Measurements from ENCODE around the gene ADORA2A.

ADORA2A gene

DNA sequence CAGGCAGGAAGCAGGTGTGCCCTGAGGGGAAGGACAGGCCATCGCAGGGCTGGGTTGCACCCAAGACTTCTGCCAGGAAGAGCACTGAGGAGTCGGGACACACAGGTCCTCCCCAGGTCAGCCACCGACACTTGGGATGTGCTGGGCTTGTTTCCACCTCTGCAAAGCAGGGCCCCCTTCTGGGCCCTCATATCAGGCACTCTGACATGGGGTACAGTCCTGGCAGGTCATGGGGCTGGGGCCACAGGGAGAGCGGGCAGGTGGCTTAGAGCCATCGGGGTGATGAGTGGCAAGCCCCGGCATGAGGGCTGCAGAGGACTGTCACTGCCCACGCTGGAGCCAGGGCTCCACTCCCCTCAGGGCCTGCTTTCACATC is 7.9 kb upstream of the ADORA2A start:
- DNase-seq = no peak

DNA sequence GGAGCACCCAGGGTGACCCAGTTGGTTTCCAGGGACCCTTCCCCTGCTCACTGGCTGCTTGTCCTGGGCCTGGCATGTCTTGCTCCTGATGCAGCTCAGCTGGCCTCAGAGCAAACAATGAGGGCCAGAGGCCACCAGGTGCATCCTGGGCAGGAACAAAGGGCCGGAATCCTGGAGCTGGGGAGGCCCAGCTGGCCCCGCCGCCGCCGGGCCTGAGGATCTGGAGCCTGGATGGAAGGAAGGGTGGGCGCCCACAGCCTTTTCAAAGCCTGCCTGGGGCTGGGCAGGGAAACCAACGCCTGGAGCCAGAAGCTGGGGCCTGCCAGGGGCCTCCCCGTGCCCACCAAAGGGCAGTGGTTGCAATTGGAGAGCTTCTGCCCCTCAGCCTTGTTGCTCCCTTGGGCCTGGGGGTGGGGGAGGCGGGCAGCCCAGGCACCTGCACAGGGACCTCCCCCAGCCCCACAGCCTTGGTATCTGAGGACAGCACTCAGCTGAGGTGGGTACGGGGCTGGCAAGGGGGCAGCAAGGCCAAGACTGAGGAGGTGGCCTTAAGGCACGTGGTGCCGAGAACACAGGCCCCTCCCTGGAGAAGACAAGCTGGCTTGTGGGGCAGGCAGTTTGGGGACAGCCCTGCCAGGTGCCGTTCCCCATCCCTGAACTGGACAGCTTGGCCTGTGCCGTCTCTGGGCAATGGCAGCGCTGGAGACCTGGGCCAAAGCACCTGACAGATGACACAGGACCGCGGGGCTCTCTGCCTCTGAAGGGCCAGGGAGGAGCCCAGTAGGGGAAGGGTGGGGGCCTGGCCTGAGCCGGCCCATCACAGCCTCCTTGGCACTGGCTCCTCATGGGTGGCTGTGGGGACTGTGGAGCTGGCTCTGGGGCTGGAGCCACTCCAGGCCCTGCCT is 7.1 kb upstream of the ADORA2A start:
- DNase-seq = no peak

DNA sequence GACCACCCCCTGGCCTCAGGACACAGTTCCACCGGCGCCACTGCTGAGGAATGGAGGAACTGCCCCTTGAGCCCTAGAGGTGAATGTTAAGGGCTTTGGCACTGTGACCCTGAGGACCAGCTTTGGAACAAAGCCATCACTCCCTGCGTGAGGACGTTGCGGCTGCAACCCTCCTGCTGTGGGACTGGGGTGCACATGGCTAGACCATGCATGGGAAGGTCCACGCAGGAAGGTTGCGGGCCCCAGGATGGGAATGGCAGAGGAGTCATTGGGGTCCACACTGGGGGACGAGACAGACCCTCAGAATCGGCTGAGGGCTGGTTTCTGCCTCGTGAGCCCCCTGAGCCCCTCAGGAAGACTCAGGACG is 6.4 kb upstream of the ADORA2A start:
- no peak for DNase-seq

DNA sequence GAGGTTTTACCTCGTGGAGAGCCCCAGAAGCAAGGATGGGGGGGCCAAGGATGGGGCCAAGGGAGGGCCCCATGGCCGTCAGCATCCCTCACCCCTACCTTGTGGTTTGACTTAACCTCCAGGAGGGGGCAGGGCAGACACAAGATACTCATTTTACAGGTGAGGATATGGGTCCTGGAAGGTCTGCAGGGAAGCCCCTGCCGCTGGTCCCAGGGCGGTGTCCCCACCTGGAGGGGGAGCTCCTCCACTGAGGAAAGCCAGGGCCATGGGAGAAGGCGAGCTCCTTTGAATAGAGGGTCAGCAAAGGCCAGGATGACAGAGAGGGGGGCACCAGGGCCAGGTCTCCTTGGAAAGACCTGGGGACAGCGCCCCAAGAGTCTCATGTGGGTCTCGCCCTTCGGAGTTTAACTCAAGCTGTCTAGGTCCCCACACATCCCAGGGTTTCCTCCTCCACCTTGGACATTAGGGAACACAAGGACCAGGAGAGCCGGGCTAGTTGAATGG is 5.9 kb upstream of the ADORA2A start:
- no peak for DNase-seq

DNA sequence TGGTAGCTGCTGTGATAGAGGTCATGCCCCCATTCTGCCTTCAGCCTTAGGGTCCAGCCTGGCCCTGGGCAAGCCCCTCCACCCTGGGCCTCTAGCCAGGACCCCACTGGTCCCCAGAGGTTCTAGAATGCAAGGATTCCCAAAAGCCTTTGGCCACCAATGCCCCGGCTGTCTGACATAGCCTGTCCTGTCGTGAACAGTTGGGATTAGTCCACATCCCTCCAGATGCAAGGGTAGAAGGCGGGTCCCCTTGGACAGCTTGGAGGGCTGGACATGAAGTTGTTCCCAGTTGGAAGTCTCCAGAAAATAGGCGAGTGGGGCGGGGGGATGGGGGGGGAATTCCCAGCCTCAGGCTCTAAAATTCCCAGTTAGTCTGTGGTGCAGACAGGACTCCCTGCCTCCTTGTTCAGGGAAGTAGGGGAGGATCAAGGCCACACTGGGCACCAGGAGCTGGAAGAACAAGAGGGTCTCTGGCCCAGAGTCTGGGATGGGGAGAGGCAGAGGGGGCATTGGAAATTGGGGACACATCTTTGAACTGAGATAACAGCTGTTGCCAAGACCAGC is 5.2 kb upstream of the ADORA2A start:
- no peak for DNase-seq

DNA sequence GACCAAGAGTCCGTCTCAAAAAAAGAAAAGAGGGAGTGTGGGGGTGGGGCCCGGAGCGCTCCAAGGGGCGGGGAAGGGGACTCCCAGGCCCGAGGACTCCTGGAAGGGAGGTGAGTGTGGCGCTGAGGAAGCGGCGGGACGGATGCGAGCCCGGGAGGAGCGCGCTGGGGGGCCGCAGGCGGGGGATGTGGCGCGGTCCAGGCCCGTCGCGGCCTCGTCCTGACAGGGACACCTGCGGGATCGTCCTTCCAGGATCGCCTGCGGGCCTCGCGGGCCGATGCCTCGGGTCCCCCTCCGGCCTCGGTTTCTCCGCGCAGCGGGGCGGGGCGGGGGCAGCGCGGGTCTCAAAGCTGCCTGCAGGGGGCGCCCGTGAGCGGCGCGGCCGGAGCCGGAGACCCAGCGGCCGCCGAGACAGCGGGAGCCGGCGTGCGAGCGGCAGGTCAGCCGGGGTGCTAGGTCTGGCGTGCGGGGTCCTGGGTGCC is 3.8 kb upstream of the ADORA2A start:
- DNase-seq = no peak

DNA sequence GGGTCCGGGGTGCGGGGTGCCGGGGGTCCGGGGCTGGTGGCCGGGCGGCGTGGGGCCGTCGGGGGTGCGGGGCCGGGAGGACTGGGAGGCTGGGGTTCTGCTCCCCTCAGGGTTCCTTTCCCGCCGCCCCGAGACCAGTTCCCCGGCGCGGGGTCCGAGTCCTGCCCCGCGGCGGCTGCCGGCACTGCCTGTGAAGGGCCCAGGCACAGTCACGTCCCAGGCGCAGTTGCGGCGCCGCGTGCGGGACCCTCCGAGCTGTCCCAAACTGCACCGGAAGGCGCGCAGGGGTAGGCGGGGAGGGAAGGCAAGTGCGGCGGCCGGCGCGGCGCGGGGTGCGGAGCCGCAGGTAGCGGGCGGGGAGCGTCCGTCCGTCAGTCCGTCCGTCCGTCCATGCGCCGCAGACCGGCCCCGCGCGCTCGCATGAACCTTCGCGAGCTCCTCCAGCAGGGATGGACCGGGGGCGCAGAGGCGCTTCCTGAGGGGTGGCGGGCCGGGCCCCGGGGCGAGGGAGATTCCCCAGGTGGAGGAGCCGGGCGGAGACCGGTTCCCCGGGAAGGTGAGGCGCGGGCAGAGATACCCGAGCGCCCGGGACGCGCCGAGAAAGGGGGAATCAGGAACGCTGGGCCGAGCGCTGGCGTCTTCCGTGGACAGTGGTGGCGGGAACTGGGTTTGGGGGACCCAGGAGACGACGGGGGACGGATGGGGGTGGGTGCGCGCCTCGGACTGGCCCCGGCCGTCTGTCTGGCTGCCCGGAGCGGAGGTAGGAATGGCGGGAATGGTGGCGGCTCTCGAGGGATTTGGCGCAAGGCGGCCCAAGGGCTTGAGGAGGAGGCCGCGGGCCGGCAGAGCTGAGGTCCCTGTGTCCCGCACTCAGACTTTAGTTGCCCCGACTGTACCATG is 3.1 kb upstream of the ADORA2A start:
- DNase-seq = no peak

DNA sequence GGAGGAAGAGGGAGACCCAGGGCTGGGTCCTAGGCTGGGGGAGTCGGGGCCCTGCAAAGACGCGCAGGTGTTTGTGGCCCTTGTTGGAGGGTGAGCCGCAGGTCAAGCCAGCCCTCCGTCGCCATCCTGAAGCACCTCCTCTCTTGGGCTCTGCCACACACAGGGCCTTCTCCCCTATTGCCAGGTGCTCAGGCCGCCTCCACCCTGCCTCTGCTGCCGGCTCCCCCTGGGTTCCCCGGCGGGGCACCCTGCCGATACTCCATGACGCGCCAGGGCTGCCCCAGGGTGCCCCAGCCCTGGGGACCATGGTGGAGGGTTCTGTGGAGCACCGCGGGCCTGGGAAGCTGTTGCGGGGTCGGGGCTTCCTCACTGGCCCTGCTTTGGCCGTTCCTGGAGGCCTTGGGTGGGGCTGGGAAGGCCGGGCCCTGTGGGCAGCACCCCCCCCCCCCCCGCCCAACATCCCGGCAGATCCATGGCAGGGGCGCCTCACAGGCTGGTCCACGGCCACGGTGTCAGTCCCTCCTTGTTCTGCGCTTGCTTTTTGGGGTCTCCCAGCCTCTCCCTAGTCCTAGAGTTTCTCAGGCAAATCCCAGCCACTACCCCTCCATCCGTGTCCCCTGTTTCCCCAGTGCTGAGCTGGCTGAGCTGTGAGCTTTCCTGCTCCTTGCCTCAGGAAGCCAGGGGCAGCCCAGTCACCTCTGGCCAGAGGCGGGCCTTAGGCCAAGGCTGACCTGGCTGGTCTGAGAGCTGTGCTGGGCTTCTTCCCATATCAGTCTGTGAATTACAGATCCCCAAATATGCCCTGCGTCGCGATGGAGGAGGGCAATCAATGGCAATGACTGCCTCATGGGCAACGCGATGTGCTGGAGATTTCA is 2.3 kb upstream of the ADORA2A start:
- no peak for DNase-seq

DNA sequence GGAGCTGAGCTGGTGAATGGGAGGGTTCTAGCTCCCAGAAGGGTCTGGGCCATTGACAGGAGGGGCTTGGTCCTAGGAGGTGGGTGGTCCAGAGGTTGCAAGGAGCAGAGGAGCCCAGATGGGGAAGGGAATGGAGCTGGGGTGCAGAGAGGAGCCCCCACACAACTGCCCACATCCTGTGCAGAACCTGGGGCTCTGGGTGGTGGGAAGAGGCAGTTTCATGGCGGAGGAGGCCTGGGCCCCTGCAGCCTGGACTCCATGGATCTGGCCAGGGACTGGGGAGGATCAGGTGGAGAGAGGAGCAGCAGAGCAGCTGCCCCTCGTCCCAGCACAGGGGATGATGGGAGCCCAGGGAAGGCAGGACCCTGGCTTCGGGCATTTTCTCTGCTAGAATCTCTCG is 963 bp upstream of the ADORA2A start:
- no peak for DNase-seq

DNA sequence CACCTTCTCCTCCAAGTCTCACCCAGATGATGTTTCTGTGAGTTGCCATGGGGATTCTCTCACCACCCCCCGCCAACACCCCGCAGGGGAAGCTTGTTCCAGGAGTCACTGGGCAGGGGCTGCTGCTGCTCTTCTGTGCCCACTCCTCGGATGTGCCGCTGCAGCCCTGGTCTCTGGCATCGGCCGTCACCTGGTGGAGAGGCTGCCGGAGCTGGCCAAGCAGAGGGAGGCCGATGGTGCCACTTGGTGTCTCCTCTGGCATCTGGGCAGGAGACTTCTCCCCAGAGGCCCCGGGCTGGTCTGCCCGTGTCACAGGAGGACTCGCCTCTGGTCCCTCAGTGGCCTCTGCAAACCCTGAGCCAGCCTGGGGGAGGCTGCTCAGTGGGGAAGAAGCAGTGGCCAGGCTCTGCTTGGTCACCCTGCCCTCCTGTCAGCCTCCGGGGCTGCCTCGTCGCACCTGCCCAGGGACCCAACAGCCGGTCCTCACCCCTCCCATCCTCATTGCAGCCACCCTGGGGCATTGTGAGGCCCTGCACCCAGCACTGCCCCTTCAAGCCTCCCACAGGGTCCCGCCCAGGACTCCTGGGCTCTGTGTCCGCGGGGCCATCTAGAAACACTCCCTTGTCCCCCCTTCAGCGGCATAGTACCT is 424 bp upstream of the ADORA2A start:
- DNase-seq = no peak

DNA sequence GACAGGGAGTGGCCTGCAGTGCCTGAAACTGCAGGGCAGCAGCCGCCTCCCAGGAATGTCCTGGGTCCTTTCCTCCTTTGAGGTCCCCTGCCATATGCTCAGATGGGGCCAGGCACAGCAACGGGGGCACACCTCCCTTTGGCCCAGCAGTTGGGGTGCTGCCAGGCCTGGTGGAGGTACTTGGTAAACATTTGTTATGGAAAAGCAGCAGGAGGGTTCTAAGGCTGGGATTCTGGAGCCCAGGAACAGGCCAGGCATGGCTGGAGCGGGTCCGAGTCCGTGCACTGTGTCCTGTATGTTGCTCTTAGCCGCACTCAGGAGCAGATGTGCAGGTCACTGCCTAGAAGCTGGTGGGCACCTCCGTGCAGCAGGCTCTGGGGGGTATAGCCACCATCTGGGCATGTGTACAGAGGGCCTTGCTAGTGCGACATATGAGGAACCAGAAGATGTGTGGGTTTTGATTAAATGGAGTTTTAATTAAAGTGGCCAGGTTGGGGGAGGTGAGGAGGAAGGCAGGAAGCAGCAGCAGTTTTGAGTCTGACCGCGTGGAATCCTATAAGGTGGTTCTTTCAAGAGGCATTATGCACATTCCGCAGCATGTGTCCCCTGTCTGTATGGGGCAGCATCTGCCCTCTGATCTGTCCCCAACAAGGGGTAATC is 1.5 kb downstream of the ADORA2A start:
- DNase-seq = no peak

DNA sequence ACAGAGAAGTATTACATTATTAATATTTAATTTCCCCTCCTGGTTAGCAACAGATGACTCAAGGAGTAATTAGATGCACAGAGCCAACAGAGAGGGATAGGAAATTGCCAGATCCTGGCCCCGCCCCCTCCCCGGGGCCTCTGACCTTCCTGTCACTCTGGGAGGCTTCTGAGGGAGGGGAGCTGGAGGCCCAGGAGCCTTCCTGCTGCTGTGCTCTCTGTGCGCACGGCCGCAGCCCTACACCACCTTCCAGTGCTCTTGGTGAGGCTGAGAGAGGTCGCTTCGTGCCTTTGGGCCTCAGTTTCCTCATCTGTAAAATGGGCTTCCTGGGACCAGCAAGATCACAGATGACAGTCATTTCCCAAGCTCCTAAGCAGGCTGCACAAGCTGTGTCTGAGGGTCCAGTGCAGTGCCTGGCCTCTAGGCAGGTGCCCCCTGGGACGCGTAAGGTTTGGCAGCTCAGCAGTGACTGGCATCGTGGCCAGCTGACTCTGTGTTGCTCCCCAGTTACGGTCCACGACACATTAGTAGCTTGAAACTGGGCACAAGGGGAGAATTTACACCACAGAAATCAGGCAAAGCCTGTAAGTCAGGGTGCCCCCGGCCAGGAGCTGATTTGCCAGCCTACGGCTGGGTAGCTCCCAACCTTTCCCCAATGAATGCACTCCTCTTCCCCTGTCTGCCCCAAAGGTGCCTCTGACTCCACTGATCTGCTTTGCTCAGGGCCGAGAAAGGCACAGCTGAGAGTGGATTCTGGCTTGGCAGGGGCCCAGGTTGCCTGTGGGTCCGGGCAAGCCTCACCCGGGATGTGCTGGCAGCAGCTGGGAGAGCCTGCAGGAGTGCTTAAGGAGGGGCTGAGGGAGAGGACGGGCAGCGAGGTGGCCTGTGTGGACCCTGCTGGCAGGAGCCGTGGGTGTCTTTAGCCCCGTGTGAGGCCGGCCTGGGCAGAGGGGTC is 2.3 kb downstream of the ADORA2A start:
- DNase-seq = no peak

DNA sequence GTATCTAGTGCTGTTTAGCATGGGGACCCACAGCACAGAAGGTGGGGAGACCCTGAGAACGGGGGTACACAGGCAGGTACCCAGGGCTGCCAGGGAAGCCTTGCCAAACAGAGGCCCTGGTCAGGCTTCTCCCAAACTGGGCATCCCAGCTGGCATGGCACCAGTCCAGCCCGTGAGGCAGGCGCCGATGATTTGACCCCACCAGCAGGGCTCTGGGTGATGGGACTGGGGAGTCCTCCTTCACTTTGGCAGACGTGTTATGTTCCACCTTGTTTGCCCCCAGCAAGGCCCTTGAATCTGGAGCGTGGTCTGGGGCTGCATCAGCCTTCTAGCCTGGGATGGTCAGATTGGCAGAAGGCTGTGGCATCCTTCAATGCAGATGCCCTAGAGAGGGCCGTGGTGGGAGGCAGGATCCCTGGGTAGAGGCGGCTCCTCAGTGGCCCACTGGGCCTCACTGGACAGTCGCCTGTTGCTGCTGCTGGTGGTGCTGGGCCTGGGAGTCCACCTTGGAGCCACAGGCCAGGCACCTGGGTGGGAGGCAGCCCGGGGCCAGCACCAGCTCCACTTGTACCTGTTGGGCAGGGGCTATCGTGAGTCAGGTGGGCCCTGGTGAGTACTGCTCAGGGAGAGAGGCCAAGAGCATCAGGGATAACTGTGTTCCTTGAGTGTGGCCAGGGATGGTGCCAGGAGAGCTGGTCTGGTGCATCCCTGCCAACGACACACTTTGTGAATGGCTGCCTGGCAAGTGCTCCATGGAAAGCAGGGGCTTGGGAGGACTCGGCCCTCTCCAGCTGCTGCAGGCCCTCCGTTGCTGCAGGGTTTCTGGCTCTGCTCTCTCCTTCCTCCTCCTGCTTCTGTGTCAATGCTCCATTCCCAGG is 3.3 kb downstream of the ADORA2A start:
- DNase-seq = no peak

DNA sequence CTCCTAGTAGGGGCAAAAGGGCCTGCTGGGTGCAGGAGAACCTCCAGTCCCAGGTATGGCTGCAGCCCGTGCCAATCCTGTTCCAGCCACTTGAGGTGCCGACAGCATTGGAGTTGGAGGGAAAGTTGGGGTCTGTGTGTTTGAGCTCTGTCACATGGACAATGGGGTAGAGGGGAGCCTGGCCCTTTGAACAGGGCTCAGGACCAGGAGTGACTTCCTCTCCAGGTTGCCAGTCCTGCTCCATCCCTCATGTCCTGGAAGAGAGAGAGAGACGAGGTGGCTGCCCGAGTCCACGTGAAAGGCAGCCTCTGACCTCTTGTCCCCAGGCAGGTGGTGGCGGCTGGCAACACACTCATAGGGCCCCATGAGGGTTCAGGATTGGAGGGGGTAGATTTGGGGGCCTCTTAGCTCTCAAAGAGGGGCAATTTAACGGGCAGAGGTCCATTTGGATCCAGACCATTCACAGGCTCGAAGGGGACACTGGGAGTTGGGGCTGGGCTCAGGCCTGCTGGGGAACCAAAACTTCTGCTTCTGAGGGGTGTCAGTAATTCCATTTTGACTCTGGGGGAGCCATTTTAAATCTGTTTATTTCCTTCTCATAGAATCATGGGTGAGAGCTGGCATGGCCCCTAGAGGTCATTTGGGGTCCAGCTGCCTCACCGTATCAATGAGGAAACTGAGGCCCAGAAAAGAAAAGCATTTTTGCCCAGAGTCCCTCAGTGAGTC is 4.1 kb downstream of the ADORA2A start:
- DNase-seq = no peak

DNA sequence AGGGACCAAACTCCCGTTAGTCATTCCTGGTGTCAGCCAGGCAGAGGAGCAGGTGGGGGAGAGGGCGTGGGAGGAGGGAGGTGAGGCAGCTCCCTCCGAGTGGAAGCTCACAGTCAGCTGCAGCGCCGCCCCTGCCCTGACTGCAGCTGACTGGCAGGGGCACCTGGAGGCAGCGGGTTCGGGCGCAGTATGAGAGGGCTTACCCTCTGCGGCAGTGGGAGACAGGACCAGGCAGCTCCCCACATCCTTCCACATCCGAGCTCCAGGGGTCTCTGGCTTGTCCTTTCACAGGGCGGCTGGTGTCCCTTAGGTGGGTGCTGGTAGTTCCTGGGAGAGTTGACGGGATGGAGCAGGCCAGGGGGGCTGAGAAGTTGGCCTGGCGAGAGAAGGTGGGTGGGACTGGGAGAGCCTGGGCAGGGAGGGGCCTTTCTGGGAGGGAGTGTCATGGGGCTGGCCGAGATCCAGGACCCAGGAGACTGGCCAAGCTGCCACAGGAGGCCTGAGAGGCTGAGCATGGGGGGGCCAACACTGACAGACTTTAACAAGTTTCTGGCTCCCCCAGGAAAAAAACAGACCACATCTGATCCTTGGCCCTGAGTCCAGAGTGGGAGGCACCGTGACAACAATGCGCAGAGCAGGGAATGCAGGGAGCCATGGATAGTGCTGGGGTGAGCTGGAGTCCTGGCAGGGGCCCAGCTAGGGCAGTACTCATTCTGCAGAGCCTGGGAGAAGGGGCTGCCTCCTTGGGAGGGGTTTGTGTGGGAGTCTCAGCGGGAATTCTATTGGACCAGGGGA is 4.9 kb downstream of the ADORA2A start:
- DNase-seq = no peak

DNA sequence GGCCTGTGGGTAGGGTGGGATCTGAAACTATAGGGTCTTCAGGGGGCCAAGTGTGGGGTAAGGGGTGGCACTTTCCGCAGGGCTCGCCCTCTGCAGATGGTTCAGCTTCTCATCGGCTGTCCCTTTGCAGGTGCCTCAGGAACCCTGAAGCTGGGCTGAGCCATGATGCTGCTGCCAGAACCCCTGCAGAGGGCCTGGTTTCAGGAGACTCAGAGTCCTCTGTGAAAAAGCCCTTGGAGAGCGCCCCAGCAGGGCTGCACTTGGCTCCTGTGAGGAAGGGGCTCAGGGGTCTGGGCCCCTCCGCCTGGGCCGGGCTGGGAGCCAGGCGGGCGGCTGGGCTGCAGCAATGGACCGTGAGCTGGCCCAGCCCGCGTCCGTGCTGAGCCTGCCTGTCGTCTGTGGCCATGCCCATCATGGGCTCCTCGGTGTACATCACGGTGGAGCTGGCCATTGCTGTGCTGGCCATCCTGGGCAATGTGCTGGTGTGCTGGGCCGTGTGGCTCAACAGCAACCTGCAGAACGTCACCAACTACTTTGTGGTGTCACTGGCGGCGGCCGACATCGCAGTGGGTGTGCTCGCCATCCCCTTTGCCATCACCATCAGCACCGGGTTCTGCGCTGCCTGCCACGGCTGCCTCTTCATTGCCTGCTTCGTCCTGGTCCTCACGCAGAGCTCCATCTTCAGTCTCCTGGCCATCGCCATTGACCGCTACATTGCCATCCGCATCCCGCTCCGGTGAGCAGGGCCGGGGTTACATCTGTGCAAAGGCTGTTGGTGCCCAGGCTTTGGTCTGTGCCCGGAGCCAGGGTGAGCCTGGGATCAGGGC is 5.8 kb downstream of the ADORA2A start:
- DNase-seq = no peak
